K562 (cell line): ENCODE results near the gene E2F3. TPM values are rescaled to one million over a fixed set of nuclear protein-coding genes. Genes with fewer than 3 reads are reported as not detected.

Source experiments
- ATF7 ChIP-seq: fragments of 450-650 bp; IDR thresholded peaks from 2 replicates; pipeline ENCODE4 v1.7.1; 2014; ENCODE audit warnings: mild to moderate bottlenecking, moderate library complexity
- DMBX1 ChIP-seq: fragments of 250-450 bp; sonication (Bioruptor Pico); IDR thresholded peaks from 2 replicates; pipeline ENCODE4 v1.8.0; 2022; ENCODE audit warnings: inconsistent platforms, mild to moderate bottlenecking, moderate library complexity, borderline replicate concordance
- TBP ChIP-seq: optimal IDR thresholded peaks from 2 replicates; pipeline ENCODE3; 2011; ENCODE audit warnings: low read depth, low read length, improper control_type of control experiment
- YY1 ChIP-seq, 3 experiments: IDR thresholded peaks; 2 replicates each; pipeline ENCODE4 v1.6.1; 2011; ENCODE audit warnings: low read length in 2 of 3, mild to moderate bottlenecking in 2 of 3, moderate library complexity in 2 of 3, borderline replicate concordance in 1 of 3, control low read depth in 1 of 3, low read depth in 1 of 3; ENCODE audit not compliant: insufficient read depth in 3 of 3, insufficient replicate concordance in 2 of 3, control insufficient read depth in 1 of 3, insufficient read length in 1 of 3; ENCODE audit errors: extremely low read depth in 1 of 3
- ZNF311 ChIP-seq: fragments of 250-450 bp; sonication (Bioruptor Pico); IDR thresholded peaks from 2 replicates; pipeline ENCODE4 v1.4.0; 2020; ENCODE audit warnings: mild to moderate bottlenecking, moderate library complexity
- polyA plus RNA-seq, 8 experiments: library from polyadenylated mRNA; depleted of rRNA in 4 of 8; stranded (reverse) in 5 of 8; unstranded in 3 of 8; fragments of >200 nt; fragmentation: Nextera tagmentation in 2 of 8; fragmentation: Illumina TruSeq in 1 of 8; extraction: Ambion mirVana in 2 of 8; extraction: Trizol in 1 of 8; gene quantifications; 2 replicates each; pipeline versions ENCODE4 v1.2.1 to v1.2.3, GENCODE V29; 2011 to 2014; ENCODE audit warnings: inconsistent platforms in 1 of 8, missing spikeins in 1 of 8
- total RNA-seq, 7 experiments: library from RNA; depleted of rRNA in 6 of 7; stranded (reverse); fragments of >200 nt in 6 of 7; fragmentation: Illumina TruSeq in 2 of 7; extraction: Trizol in 2 of 7; gene quantifications; 2 replicates each; pipeline versions ENCODE4 v1.2.1 to v1.2.3, GENCODE V29; 2011 to 2021; ENCODE audit warnings: low replicate concordance in 1 of 7
- TF ChIP-seq, protein P1 (sequence below): fragments of 450-650 bp; IDR thresholded peaks from 2 replicates; pipeline ENCODE4 v1.6.1; 2016; ENCODE audit warnings: mild to moderate bottlenecking, moderate library complexity

E2F3 gene
- total and polyA plus RNA-seq, 9 of the 15 experiments (the other 6 are each of a cell fraction or from before 2014, with no cell fraction given) = 11.1 to 44.7 (median 27.2) TPM

DNA sequence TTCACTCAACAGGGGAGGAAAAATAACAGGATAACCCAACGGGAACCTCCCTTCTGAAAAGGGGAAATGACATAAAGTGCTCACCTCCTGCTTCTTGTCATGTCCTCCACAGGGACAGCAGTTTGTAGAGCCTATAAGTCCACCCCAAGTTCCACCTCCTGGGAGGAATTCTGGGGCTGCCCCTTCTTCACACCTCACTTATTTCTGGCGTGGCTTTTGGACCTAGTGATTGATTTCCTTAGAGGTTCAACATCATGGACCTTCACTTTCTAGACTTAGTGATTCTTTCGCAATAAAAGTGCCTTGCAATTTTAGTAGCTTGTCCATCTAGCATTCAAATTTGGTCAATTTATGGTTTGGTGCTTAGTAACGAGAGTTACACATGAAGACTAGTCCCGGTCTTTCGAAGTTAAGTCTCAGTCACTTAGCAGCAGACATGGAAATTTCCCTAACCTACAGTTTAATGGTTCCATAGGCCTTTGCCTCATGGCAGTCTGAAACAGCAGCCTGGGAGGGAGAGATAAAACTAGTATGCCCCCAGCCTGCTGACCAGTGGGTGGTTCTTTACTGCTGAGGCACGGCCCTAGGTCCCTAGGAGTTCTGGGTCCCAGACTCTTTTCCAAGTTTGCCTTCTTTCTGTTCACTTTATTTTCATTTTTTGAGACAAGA, 73.3 kb downstream of the E2F3 start (continued):
- TF ChIP-seq, protein P1, sequence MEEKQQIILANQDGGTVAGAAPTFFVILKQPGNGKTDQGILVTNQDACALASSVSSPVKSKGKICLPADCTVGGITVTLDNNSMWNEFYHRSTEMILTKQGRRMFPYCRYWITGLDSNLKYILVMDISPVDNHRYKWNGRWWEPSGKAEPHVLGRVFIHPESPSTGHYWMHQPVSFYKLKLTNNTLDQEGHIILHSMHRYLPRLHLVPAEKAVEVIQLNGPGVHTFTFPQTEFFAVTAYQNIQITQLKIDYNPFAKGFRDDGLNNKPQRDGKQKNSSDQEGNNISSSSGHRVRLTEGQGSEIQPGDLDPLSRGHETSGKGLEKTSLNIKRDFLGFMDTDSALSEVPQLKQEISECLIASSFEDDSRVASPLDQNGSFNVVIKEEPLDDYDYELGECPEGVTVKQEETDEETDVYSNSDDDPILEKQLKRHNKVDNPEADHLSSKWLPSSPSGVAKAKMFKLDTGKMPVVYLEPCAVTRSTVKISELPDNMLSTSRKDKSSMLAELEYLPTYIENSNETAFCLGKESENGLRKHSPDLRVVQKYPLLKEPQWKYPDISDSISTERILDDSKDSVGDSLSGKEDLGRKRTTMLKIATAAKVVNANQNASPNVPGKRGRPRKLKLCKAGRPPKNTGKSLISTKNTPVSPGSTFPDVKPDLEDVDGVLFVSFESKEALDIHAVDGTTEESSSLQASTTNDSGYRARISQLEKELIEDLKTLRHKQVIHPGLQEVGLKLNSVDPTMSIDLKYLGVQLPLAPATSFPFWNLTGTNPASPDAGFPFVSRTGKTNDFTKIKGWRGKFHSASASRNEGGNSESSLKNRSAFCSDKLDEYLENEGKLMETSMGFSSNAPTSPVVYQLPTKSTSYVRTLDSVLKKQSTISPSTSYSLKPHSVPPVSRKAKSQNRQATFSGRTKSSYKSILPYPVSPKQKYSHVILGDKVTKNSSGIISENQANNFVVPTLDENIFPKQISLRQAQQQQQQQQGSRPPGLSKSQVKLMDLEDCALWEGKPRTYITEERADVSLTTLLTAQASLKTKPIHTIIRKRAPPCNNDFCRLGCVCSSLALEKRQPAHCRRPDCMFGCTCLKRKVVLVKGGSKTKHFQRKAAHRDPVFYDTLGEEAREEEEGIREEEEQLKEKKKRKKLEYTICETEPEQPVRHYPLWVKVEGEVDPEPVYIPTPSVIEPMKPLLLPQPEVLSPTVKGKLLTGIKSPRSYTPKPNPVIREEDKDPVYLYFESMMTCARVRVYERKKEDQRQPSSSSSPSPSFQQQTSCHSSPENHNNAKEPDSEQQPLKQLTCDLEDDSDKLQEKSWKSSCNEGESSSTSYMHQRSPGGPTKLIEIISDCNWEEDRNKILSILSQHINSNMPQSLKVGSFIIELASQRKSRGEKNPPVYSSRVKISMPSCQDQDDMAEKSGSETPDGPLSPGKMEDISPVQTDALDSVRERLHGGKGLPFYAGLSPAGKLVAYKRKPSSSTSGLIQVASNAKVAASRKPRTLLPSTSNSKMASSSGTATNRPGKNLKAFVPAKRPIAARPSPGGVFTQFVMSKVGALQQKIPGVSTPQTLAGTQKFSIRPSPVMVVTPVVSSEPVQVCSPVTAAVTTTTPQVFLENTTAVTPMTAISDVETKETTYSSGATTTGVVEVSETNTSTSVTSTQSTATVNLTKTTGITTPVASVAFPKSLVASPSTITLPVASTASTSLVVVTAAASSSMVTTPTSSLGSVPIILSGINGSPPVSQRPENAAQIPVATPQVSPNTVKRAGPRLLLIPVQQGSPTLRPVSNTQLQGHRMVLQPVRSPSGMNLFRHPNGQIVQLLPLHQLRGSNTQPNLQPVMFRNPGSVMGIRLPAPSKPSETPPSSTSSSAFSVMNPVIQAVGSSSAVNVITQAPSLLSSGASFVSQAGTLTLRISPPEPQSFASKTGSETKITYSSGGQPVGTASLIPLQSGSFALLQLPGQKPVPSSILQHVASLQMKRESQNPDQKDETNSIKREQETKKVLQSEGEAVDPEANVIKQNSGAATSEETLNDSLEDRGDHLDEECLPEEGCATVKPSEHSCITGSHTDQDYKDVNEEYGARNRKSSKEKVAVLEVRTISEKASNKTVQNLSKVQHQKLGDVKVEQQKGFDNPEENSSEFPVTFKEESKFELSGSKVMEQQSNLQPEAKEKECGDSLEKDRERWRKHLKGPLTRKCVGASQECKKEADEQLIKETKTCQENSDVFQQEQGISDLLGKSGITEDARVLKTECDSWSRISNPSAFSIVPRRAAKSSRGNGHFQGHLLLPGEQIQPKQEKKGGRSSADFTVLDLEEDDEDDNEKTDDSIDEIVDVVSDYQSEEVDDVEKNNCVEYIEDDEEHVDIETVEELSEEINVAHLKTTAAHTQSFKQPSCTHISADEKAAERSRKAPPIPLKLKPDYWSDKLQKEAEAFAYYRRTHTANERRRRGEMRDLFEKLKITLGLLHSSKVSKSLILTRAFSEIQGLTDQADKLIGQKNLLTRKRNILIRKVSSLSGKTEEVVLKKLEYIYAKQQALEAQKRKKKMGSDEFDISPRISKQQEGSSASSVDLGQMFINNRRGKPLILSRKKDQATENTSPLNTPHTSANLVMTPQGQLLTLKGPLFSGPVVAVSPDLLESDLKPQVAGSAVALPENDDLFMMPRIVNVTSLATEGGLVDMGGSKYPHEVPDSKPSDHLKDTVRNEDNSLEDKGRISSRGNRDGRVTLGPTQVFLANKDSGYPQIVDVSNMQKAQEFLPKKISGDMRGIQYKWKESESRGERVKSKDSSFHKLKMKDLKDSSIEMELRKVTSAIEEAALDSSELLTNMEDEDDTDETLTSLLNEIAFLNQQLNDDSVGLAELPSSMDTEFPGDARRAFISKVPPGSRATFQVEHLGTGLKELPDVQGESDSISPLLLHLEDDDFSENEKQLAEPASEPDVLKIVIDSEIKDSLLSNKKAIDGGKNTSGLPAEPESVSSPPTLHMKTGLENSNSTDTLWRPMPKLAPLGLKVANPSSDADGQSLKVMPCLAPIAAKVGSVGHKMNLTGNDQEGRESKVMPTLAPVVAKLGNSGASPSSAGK = peak; percentile 28; the same call in 1 of the 2 replicates
- TF ChIP-seq YY1 (IDR thresholded peaks at IDR 0.05; ENCODE audit: borderline replicate concordance in 1 of 3, control insufficient read depth in 1 of 3, extremely low read depth in 1 of 3, insufficient read depth in 3 of 3, insufficient read length in 1 of 3, insufficient replicate concordance in 2 of 3, low read depth in 1 of 3, low read length in 2 of 3) = peak in 1 of 3 experiments; percentile 30
- TF ChIP-seq DMBX1 (CRISPR knock-in tag) = 0 out of 2 replicates have a peak, but pooled peaks have one; percentile 16
- TF ChIP-seq ATF7 = no peak
- TF ChIP-seq TBP = peak; percentile 38
- no peak for TF ChIP-seq ZNF311 (CRISPR knock-in tag)
